ENCODE measurements around the gene KMT5C.

The KMT5C gene

DNA sequence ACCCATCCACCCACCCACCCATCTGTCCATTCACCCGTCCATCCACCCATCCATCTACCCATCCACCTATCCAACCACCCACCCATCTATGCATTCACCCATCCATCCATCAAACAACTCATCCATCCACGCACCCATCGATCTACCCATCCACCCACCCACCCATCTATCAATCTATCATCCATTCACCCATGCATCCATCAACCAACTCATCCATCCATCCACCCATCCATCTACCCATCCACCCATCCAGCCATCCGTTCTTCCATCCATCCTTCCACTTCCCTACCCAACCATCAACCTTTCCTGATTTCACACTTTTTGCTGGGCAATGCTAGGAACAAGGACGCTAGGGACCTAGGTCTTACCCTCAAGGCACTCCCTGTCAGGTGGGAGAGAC is 42.3 kb downstream of the KMT5C start:
- DNase-seq (ENCODE audit: low read depth, low spot score) = no peak
- peaks cover 7% of the 10 kb centered on the region for H3K4me1 ChIP-seq (ENCODE audit: insufficient read depth, insufficient read length)
- no peak overlapping the region for H3K4me3 ChIP-seq (ENCODE audit: insufficient read length, low read depth)
- peaks cover 12% of the 10 kb centered on the region for H3K27me3 ChIP-seq (ENCODE audit: insufficient read depth, insufficient read length)
- peaks cover 11% of the 10 kb centered on the region for H3K36me3 ChIP-seq (ENCODE audit: insufficient read depth, insufficient read length, low read length)
- no peaks in the 10 kb centered on the region for H3K9me3 ChIP-seq (ENCODE audit: insufficient read depth, low read length)
- no peak overlapping the region for H3K9ac ChIP-seq (ENCODE audit: insufficient read length, low read depth)
- no peak for TF ChIP-seq ZNF274 (IDR thresholded peaks at IDR 0.05; ENCODE audit: low read depth, low read length)
- no peak for TF ChIP-seq SUZ12 (IDR thresholded peaks at IDR 0.05; ENCODE audit: extremely low read depth, insufficient read depth, insufficient read length)
- TF ChIP-seq YY1 (IDR thresholded peaks at IDR 0.05; ENCODE audit: insufficient read depth, insufficient read length) = no peak

- Histone ChIP-seq H3K36me3 (ENCODE audit: insufficient read depth, insufficient read length, low read length) (peaks cover 17% of the 10 kb centered on the region), H3K4me3 (ENCODE audit: insufficient read length, low read depth) (no peak overlapping the region), H3K27me3 (ENCODE audit: insufficient read depth, insufficient read length) (peaks cover 12% of the 10 kb centered on the region), H3K4me1 (ENCODE audit: insufficient read depth, insufficient read length) (peaks cover 8% of the 10 kb centered on the region), H3K9me3 (ENCODE audit: insufficient read depth, low read length) (no peaks in the 10 kb centered on the region), H3K9ac (ENCODE audit: insufficient read length, low read depth) (peak overlapping the region; percentile 83)
- no peak for TF ChIP-seq ZNF274 (IDR thresholded peaks at IDR 0.05; ENCODE audit: low read depth, low read length)
- TF ChIP-seq SUZ12 (IDR thresholded peaks at IDR 0.05; ENCODE audit: extremely low read depth, insufficient read depth, insufficient read length) = no peak
- no peak for TF ChIP-seq YY1 (IDR thresholded peaks at IDR 0.05; ENCODE audit: insufficient read depth, insufficient read length)
- DNase-seq (ENCODE audit: low read depth, low spot score) = no peak
Observed at GRCh38 chr19:55382522-55383054, 42.9 kb downstream of the KMT5C start.

DNA sequence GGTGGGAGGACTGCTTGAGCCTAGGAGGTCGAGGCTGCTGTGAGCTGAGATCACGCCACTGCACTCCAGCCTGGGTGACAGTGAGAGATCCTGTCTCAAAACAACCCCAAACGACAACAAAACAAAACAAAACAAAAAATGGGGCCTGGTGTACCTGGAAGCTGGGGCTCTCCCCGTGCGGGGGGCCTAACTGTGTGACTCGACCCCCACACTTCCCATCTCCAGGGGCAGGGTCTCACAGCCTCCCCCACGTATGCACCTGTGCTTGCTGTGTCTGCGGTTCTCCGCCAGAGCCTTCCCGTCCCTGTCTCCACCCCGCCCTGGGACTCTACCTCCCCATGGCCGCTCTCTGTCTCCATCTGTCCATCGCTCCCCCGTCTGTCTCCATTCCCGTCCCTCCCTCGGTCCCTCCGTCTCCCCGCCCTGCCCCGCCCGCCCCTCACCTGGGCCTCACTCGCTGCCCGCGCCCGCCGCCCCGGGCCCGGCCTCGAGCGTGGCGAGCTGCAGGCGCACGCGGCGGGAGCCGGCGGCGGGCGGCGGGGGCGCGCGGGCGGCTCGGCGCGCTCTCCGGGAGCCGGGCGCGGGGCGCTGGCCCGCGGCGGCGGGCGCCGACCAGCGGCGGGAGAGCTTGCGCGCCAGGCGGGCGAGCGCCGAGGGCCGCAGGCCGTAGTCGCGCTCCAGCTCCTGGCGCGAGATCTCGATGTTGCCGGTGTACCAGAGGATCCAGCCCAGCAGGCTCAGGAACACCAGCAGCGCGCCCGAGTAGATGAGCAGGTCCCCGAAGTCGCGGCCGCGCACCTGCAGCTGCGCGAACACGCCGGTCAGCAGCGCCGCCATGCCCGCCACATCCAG is 43.8 kb downstream of the KMT5C start:
- no peaks in the 10 kb centered on the region for H3K9me3 ChIP-seq (ENCODE audit: insufficient read depth, low read length)
- TF ChIP-seq YY1 (IDR thresholded peaks at IDR 0.05; ENCODE audit: insufficient read depth, insufficient read length) (no peak), ZNF274 (IDR thresholded peaks at IDR 0.05; ENCODE audit: low read depth, low read length) (no peak), SUZ12 (IDR thresholded peaks at IDR 0.05; ENCODE audit: extremely low read depth, insufficient read depth, insufficient read length) (no peak)
- H3K9ac ChIP-seq (ENCODE audit: insufficient read length, low read depth) = peak overlapping the region; percentile 99
- peaks cover 16% of the 10 kb centered on the region for H3K4me1 ChIP-seq (ENCODE audit: insufficient read depth, insufficient read length)
- no peak for DNase-seq (ENCODE audit: low read depth, low spot score)
- peaks cover 12% of the 10 kb centered on the region for H3K27me3 ChIP-seq (ENCODE audit: insufficient read depth, insufficient read length)
- H3K4me3 ChIP-seq (ENCODE audit: insufficient read length, low read depth) = peak overlapping the region; percentile 97
- H3K36me3 ChIP-seq (ENCODE audit: insufficient read depth, insufficient read length, low read length) = peaks cover 26% of the 10 kb centered on the region

GRCh38 chr19:55384131-55384919 is 44.6 kb downstream of the KMT5C start, which contains the start of gene TMEM238:
TSS of gene TMEM238 (minus strand) at chr19:55384292. CDS start at chr19:55384259, 33 bp downstream.
- Histone ChIP-seq H3K27me3 (ENCODE audit: insufficient read depth, insufficient read length) (peaks cover 12% of the 10 kb centered on the region), H3K9me3 (ENCODE audit: insufficient read depth, low read length) (no peaks in the 10 kb centered on the region), H3K4me3 (ENCODE audit: insufficient read length, low read depth) (peak within 1 kb of the TSS; percentile 97), H3K4me1 (ENCODE audit: insufficient read depth, insufficient read length) (peaks cover 24% of the 10 kb centered on the region), H3K36me3 (ENCODE audit: insufficient read depth, insufficient read length, low read length) (peaks cover 34% of the 10 kb centered on the region), H3K9ac (ENCODE audit: insufficient read length, low read depth) (peak within 1 kb of the TSS; percentile 99)
- no peak for TF ChIP-seq SUZ12 (IDR thresholded peaks at IDR 0.05; ENCODE audit: extremely low read depth, insufficient read depth, insufficient read length)
- TF ChIP-seq YY1 (IDR thresholded peaks at IDR 0.05; ENCODE audit: insufficient read depth, insufficient read length) = no peak
- TF ChIP-seq ZNF274 (IDR thresholded peaks at IDR 0.05; ENCODE audit: low read depth, low read length) = no peak
- no peak for DNase-seq (ENCODE audit: low read depth, low spot score)

- H3K9ac ChIP-seq (ENCODE audit: insufficient read length, low read depth) = peak overlapping the region; percentile 99
- peaks cover 12% of the 10 kb centered on the region for H3K27me3 ChIP-seq (ENCODE audit: insufficient read depth, insufficient read length)
- no peaks in the 10 kb centered on the region for H3K9me3 ChIP-seq (ENCODE audit: insufficient read depth, low read length)
- peaks cover 31% of the 10 kb centered on the region for H3K4me1 ChIP-seq (ENCODE audit: insufficient read depth, insufficient read length)
- DNase-seq (ENCODE audit: low read depth, low spot score) = peak; percentile 82
- H3K36me3 ChIP-seq (ENCODE audit: insufficient read depth, insufficient read length, low read length) = peaks cover 42% of the 10 kb centered on the region
- TF ChIP-seq YY1 (IDR thresholded peaks at IDR 0.05; ENCODE audit: insufficient read depth, insufficient read length) (no peak), ZNF274 (IDR thresholded peaks at IDR 0.05; ENCODE audit: low read depth, low read length) (no peak), SUZ12 (IDR thresholded peaks at IDR 0.05; ENCODE audit: extremely low read depth, insufficient read depth, insufficient read length) (no peak)
- peak overlapping the region; percentile 97 for H3K4me3 ChIP-seq (ENCODE audit: insufficient read length, low read depth)
Observed at GRCh38 chr19:55384920-55385723, 45.4 kb downstream of the KMT5C start.

- Histone ChIP-seq H3K9me3 (ENCODE audit: insufficient read depth, low read length) (no peaks in the 10 kb centered on the region), H3K36me3 (ENCODE audit: insufficient read depth, insufficient read length, low read length) (peaks cover 50% of the 10 kb centered on the region), H3K4me1 (ENCODE audit: insufficient read depth, insufficient read length) (peaks cover 31% of the 10 kb centered on the region), H3K27me3 (ENCODE audit: insufficient read depth, insufficient read length) (peaks cover 12% of the 10 kb centered on the region), H3K9ac (ENCODE audit: insufficient read length, low read depth) (peak within 1 kb of the TSS; percentile 99), H3K4me3 (ENCODE audit: insufficient read length, low read depth) (peak within 1 kb of the TSS; percentile 97)
- no peak for TF ChIP-seq YY1 (IDR thresholded peaks at IDR 0.05; ENCODE audit: insufficient read depth, insufficient read length)
- TF ChIP-seq ZNF274 (IDR thresholded peaks at IDR 0.05; ENCODE audit: low read depth, low read length) = no peak
- TF ChIP-seq SUZ12 (IDR thresholded peaks at IDR 0.05; ENCODE audit: extremely low read depth, insufficient read depth, insufficient read length) = no peak
- peak; percentile 92 for DNase-seq (ENCODE audit: low read depth, low spot score)
Observed at GRCh38 chr19:55385724-55386492, 46.2 kb downstream of the KMT5C start, which contains the start of gene RPL28. TSS of gene RPL28 (plus strand) at chr19:55385932. CDS start at chr19:55386358, 426 bp downstream.

Data from NT2/D1 (cell line).